ENCODE data around the gene PREX1.

DNA sequence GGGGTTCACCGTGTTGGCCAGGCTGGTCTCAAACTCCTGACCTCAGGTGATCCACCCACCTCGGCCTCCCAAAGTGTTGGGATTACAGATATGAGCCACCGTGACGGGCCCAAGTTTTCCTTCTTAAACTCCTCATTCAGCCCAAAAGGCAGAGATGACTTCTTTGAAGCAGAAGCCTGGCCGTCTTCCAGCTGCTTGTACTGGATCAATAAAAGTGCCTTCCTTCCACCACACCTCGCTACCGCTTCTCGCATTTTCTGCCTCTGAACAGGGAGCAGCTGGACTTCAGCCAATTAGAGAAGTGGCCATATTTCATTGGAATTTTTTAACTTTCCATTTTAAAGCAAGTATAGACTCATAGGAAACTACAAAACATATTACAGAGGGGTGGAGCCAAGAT is 241.1 kb downstream of the PREX1 start:
- TF ChIP-seq POLR2A (IDR thresholded peaks at IDR 0.05) = no peak
- TF ChIP-seq, protein P1, sequence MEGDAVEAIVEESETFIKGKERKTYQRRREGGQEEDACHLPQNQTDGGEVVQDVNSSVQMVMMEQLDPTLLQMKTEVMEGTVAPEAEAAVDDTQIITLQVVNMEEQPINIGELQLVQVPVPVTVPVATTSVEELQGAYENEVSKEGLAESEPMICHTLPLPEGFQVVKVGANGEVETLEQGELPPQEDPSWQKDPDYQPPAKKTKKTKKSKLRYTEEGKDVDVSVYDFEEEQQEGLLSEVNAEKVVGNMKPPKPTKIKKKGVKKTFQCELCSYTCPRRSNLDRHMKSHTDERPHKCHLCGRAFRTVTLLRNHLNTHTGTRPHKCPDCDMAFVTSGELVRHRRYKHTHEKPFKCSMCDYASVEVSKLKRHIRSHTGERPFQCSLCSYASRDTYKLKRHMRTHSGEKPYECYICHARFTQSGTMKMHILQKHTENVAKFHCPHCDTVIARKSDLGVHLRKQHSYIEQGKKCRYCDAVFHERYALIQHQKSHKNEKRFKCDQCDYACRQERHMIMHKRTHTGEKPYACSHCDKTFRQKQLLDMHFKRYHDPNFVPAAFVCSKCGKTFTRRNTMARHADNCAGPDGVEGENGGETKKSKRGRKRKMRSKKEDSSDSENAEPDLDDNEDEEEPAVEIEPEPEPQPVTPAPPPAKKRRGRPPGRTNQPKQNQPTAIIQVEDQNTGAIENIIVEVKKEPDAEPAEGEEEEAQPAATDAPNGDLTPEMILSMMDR (IDR thresholded peaks at IDR 0.05) = no peak
- TF ChIP-seq POLR2AphosphoS5 (IDR thresholded peaks at IDR 0.05) = no peak
